T47D (cell line): ENCODE data around the gene FBXO42.
"Not testable (repeated sequence)": the region's sequence is repeated elsewhere in the genome, so short reads cannot be mapped to it uniquely, and the experiment has no call there.

ENCODE experiments used
- DNase-seq, 2 experiments: peaks; one replicate each; pipeline versions ENCODE4 v3.0.0 to v3.0.0-alpha.2; 2011 to 2012; ENCODE audit warnings: low read depth in 1 of 2, low spot score in 1 of 2
- JUND ChIP-seq: IDR thresholded peaks from 2 replicates; pipeline ENCODE4 v1.6.1; 2012; ENCODE audit warnings: low read depth
- in situ Hi-C: cut with HindIII; loops from 2 replicates; pipeline ENCODE4 v1.10.0; 2016; ENCODE audit warnings: low sequenced_read_pairs, low pct_unique_long_range_greater_than_20kb

The FBXO42 gene

DNA sequence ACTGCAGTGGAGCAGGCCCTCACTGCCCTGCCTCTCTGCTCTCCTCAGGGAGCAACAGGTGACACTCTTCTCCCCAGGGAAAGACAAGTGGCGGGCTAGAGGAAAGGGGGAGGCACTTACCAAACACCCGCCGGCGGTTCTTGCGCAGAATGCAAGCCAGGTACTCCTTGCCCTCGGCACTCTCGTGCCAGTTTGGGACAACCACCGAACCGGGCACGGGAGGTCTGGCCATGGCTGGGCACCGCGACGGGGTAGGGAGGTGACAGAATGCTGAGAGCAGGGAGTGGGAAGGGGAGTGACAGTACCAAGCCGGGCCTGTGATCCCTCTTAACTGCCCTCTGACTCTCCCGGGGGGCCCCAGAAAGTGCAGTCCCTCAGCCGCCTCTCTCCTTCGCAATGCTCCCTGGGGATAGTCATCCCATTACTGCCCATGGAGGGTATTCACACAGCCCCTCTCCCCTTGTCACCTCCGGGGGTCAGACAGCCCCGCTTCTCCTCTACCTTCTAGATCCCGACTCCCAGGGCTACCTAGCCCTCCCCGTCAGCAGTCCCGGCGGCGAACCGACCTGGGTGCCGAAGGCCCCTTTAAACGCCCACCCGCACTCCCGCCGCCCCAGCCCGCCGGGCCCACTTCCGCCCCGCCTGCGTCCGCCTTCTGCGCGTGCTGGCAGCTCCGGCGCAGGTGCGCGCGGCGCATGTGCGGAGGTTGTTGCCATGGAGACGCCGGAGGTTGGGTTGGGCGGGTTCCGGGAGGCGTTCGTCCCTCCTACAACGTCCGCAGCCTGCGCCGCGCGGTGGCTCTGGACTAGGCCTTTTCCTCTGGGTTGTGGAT lies 115.6 kb downstream of the FBXO42 start, which contains the start of gene CPLANE2:
Gene CPLANE2, minus strand, starts transcription at position 673 of the 832 bp plus-strand sequence. Its CDS starts 441 bp downstream, at position 232.
- peak; percentile 68 to 93 for DNase-seq
- in situ Hi-C loops: no loop called here
- no peak for TF ChIP-seq JUND

DNA sequence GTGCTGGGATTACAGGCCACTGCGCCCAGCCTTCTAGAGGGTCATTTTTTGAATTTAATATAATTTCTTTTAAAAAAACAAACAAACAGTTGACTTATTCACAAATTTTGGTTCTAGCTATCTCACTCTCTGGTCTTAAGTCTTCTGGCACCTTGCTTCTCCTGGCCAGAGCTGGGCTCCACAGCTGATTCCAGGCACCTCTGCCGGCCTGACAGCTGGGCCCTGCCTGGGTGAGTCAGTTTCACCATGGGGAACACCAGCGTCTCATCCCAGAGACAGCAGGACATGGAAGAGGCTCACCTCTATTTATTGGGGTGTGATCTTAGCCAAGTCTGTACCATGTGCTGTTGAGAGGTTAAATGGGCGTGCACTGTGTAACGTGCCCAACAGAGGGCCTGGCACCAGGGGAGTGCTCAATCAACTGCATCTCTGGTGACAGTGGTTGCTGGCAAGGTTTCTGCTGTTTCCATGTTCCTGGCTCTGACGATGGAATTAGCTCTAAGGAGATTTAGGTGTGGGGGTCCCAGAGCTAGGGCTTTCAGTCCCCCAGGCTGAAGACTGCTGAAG lies 116.3 kb downstream of the FBXO42 start:
- DNase-seq: peak; percentile 56 to 79
- in situ Hi-C loops: no loop called here

DNA sequence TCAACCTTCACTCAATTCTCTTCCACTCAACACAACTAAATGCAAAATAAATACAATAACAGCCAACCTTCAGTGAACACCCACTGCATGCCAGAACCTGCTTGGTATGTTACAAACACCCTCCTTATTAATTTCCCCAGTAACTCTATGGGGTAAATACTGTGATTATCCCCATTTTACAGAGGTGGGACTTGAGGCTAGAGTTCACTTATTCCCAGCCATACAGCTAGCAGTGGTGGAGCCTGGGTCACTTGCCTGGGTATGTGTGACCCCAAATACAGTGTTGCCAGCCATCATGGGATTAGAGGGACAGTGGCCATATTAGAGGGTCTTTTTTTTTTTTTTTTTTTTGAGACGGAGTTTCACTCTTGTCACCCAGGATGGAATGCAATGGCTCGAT lies 116.9 kb downstream of the FBXO42 start:
- no peak for DNase-seq
- TF ChIP-seq JUND: no peak
- in situ Hi-C loops: no loop called here

More for the DNA sequence above, 116.3 kb downstream of the FBXO42 start:
- no peak for TF ChIP-seq JUND

DNA sequence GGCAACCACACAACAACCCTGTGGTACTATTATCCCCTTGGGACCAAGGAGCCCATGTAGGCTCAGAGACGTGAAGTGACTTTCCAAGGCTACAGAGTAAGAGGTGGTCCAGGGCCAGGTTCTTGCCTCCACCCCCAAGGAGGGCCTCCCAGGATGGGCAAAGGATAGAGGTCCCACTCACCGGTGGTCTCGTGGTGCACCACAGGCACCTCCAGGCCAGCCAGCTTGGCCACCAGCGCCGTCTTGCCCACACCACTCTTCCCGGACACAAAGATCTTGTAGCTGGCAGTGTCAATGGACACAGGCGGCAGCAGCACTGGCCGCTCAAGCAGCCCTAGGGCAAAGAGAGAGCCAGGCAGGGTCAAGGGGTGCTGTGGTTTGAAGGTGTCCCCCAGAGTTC lies 118.8 kb downstream of the FBXO42 start:
- in situ Hi-C loops: no loop called here
- no peak for TF ChIP-seq JUND
- DNase-seq: no peak

DNA sequence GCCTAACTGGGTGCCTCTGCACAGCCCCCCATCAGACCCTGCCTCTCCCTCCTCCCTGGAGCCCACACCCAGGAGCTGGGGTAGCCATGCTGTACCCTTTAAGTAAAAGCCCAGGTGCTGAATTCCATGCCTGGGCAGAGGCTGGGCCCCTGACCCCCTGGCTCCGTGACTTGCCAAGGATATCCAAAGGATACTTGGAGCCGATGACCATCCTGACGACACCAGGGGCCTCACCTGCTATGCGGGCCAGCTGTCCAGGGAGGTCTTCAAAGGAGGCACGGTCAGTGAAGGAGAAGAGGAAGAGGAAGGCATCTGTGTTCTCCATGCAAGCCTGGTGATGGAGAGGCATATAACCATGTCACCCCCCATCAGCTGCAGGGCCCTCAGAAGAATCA lies 120.0 kb downstream of the FBXO42 start:
- TF ChIP-seq JUND: no peak
- DNase-seq: no peak
- in situ Hi-C loops: no loop called here

DNA sequence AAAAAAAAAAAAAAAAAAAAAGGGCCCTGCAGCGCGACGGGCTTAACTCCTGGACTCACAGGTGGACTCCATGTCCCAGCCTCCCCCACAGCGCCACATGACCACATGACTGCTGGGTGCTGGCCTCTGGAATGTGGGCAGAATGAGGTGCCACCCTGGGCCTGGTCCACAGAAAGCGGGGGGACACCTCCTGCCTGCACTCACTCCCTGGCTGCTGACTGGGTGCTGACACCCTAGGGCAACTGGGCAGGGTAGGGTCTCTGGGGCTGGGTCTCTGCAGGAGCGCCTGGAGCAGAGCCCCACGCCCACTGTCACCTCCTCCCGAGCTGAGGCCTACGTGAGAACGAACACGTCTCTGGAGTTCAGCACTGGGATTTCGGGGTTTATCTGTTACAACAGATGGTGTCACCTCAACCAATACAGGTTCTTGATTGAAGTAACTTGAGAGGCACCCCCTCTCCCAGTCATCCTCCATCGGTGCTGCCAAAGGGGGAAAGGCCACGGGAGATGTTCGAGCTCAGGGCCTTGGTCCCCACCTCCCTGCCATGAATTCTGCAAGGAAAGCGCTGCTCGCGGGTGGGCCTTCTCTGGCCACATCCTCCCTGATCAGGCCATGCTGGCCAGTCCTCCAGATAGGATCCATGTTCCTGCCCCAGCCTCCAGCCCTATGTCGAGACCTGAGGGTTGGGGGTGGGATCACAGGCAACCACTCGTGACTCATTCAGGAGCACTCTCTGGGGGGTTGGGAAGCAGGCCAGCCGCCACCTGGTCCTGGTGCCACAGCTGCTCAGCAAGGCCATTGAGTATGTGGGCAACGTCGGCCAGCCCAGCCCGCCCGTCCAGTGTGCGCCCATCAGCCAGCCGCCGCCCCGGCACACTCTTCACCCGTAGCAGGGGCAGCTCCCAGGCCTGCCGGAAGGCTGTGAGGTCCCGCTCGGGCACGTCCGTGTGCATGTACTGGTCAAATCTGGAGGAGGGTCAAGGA lies 120.7 kb downstream of the FBXO42 start:
- in situ Hi-C loops: no loop called here
- TF ChIP-seq JUND: no peak
- DNase-seq: no peak

DNA sequence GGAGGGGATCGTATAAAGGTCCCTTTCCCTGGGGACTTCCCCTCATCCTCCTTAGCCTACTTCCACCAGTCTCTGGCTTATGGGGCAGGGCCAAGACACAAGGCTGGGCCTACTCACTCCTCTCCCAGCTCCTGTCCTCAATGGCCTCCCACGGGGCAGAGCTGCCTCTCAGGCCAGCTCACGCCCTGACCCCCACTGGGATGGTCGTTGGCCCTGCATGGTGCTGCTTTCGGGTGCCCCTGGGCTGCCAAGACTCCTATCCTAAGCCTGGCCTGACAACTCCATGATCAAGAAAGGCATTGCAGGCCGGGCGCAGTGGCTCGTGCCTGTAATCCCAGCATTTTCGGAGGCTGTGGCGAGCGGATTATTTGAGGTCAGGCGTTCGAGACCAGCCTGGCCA lies 121.5 kb downstream of the FBXO42 start:
- in situ Hi-C loops: no loop called here
- DNase-seq: no peak
- no peak for TF ChIP-seq JUND

DNA sequence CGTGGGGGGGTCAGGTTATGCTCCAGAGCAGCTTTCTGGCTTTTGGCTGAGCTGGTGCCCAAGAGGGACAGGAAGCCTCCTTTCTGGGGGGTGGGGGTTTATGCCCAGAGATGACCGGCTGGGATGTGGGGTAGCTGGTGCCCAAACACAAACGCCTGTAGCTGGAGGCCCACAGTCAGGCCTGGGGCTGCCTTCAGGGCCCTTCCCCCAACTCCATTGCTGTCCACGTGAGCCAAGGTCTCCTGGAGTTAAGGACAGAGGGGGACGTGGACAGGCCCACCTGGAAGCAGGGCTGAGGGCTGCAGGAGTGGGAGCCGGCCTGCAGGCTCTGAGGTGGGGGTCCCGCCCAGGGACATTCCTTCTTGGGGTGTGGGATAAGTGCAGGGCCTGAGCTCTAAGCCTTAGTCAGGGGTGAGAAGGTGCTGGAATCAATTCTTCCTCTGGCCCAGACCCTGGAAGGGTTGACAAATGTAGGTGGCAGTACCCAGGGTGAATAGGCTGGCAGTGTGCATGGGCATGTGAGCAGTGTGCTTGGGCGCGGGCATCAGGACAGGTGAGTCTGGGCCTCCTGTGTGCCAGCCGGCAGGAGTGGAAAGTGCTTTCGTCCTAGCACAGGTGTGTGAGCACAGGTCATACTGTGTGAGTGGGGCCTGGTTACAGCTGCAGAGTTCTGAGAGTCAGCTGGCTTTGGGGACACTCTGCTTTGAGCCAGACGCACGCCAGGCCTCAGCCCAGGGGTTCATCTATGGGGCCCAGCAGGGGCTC lies 122.1 kb downstream of the FBXO42 start:
- no peak for DNase-seq
- in situ Hi-C loops: no loop called here
- no peak for TF ChIP-seq JUND

DNA sequence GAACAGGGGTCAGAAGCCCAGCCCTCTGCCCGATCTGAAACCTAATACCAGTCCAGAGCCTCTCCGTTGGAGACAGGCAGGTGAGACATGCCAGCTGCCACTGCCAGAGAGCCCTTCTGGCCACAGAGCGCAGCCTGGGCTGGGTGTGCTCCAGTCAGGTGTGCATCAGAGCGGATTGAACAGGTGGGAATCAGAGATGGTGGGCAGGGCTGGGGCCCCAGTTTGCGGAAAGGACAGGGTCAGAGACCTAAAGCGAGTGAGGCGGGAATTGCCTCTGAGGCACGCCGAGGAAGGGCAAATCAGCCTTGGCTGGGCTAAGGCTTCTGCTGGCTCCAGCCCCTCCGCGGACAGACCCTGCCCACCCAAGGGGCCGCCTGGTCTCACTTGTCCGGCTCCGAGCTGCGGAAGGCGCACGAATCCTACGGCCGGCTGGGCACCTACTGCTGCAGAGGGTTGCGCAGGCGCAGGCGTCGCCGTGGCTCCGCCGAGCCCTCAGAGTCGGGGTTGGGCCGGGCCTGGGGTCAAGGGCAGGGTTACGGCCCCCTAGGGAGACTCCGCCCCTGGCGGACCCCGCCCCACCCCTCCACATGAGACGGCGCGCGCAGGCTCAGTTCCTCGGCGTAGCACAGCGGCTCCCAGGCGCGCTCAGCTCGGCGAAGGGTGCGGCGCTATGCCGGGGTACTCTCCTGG lies 125.6 kb downstream of the FBXO42 start:
- TF ChIP-seq JUND: no peak
- DNase-seq: no peak
- in situ Hi-C loops: no loop called here

DNA sequence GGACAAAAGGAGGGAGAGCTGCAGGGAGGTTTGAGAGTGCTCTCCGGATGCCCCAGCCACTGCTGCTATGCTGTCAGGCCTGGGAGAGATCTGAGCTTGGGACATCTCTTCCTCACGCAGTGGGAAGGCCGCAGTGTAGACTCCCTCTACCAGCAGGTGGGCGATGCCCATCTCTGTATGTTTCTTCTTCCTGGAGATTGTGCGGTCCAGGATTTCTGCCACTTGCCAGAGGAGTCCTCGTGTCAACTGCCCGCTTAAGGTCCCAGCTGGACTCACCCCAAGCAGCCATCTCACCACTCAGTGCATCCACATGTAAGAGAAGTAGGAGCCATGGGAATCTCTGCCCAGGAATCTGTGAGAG lies 126.2 kb downstream of the FBXO42 start:
- TF ChIP-seq JUND: no peak
- DNase-seq: no peak
- in situ Hi-C loops: no loop called here

DNA sequence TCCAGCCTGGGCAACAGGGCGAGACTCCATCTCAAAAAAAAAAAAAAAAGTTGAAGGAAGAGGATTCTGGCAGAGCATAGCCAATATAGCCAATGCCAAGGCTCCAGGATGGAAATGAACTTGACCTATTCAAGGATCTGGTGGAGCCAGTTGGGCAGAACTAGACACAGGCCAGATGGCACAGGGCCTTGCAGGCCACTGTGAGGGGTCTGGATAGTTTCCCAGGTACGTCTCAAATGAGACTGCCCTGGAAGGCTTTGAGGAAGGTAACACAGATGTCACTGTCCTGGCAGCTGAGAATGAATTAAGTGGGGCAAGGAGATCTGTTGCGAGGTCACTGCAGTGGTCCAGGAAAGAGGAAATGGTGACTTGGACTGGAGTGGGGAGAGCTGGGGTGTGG lies 127.8 kb downstream of the FBXO42 start:
- TF ChIP-seq JUND: no peak
- DNase-seq: no peak

DNA sequence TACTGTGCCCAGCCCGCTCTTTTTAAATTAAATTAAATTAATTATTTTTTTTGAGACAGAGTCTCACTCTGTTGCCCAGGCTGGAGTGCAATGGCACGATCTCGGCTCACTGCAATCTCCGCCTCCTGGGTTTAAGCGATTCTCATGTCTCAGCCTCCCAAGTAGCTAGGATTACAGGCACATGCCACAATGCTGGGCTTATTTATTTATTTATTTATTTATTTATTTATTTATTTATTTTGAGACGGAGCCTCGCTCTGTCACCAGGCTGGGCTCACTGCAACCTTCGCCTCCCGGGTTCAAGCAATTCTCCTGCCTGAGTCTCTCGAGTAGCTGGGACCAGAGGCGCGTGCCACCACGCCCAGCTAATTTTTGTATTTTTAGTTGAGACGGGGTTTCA lies 129.6 kb downstream of the FBXO42 start:
- in situ Hi-C loops, DNase-seq: not testable (repeated sequence)

More for the DNA sequence above, 127.8 kb downstream of the FBXO42 start:
- in situ Hi-C loops: no loop called here
